BJ (cell line): ENCODE measurements around the gene SAA2. TPM values are rescaled to one million over a fixed set of nuclear protein-coding genes. Genes with fewer than 3 reads are reported as not detected.
A peak's percentile ranks its signal among the peaks of the same experiment; 100 is the strongest.

Experiments used
- CTCF ChIA-PET: fragments of 350-600 bp; formaldehyde crosslinking; extraction: SDS; loops from one replicate; lab custom pipeline; 2021; ENCODE audit warnings: antibody characterized with exemption, inconsistent platforms; lab: Yijun Ruan, JAX
- POLR2A ChIA-PET: fragments of 300-600 bp; sonication (Branson Sonifier 250); formaldehyde crosslinking; extraction: SDS; loops from one replicate; lab custom pipeline; 2021; ENCODE audit warnings: antibody characterized with exemption; lab: Charles Lee
- DNase-seq: peaks from one replicate; pipeline ENCODE4 v3.0.0-alpha.2; 2011; ENCODE audit warnings: low read depth
- H3K27me3 ChIP-seq: 2 replicates; pipeline ENCODE4 v1.6.0; 2011; ENCODE audit warnings: low read length; ENCODE audit not compliant: control insufficient read depth, insufficient read depth
- H3K36me3 ChIP-seq: 2 replicates; pipeline ENCODE4 v1.5.1; 2011; ENCODE audit warnings: low read length; ENCODE audit not compliant: control insufficient read depth, insufficient read depth
- H3K4me3 ChIP-seq: 2 replicates; pipeline ENCODE4 v1.5.1; 2011; ENCODE audit warnings: low read depth, mild to moderate bottlenecking, control low read depth, low read length
- polyA plus RNA-seq: library from polyadenylated mRNA; depleted of rRNA; stranded (reverse); fragments of >200 nt; gene quantifications from 2 replicates; pipeline ENCODE4 v1.2.3, GENCODE V29; 2011
- TF ChIP-seq, protein P1 (sequence below): IDR thresholded peaks from 2 replicates; pipeline ENCODE4 v1.5.1; 2011; ENCODE audit warnings: low read depth, mild to moderate bottlenecking, control low read depth, inconsistent platforms, low read length, moderate library complexity; ENCODE audit not compliant: insufficient read depth

SAA2 gene
- polyA plus RNA-seq, 1 experiment: 0.54 TPM

- Histone ChIP-seq H3K4me3 (no peak overlapping the region), H3K27me3 (peaks cover 2% of the 10 kb centered on the region), H3K36me3 (no peaks in the 10 kb centered on the region)
- POLR2A ChIA-PET: interaction anchor here (0.6 to 0.9 kb wide), 2 partner anchors 150 to 156 kb away, joined by 3 read pairs; no protein-coding TSS in a partner anchor
- CTCF ChIA-PET: interaction anchor here (1.1 to 2.7 kb wide), 4 partner anchors 19 to 477 kb away, joined by 3 to 21 read pairs (median 6); partner anchors contain the start of gene LDHA
- no peak for DNase-seq
- TF ChIP-seq, protein P1, sequence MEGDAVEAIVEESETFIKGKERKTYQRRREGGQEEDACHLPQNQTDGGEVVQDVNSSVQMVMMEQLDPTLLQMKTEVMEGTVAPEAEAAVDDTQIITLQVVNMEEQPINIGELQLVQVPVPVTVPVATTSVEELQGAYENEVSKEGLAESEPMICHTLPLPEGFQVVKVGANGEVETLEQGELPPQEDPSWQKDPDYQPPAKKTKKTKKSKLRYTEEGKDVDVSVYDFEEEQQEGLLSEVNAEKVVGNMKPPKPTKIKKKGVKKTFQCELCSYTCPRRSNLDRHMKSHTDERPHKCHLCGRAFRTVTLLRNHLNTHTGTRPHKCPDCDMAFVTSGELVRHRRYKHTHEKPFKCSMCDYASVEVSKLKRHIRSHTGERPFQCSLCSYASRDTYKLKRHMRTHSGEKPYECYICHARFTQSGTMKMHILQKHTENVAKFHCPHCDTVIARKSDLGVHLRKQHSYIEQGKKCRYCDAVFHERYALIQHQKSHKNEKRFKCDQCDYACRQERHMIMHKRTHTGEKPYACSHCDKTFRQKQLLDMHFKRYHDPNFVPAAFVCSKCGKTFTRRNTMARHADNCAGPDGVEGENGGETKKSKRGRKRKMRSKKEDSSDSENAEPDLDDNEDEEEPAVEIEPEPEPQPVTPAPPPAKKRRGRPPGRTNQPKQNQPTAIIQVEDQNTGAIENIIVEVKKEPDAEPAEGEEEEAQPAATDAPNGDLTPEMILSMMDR: no peak
These were observed 3.1 kb downstream of the SAA2 start for GRCh38 chr11:18245396-18245795.

DNA sequence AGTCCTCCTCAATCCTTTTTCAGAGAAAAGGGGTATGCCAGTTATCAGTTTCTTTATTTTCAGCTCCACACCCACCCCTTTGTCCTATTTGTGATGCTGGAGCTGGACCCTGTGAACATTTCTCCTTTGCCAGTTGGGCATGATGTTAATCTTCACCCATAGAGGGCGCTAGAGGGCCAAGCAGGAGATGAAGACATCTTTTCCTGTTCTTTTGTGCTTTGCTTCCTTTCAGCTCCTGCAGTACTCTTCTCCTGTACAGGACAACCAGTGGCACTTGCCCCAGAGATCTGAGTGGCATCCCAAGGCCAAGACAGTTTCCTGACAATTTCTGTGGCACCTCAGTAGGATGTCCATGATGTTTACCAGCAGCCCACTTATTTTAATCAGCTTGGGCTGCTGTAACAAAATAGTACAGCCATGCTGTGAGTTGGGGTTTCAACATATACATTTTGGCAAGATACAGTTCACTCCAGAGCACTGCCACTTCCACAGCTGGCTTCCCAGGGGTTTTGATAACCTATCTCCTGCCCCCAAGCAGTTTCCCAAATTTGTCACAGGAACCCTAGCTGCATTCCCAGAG, 4.6 kb downstream of the SAA2 start:
- peak; percentile 16 for DNase-seq
- peaks cover 4% of the 10 kb centered on the region for H3K27me3 ChIP-seq
- no peak overlapping the region for H3K4me3 ChIP-seq
- no peaks in the 10 kb centered on the region for H3K36me3 ChIP-seq
- POLR2A ChIA-PET: interaction anchor here (1.0 kb wide), 1 partner anchor 152 kb away, joined by 4 read pairs; no protein-coding TSS in a partner anchor
- CTCF ChIA-PET: interaction anchor here (0.6 to 2.7 kb wide), 38 partner anchors 9 to 769 kb away, joined by 3 to 21 read pairs (median 3); partner anchors contain the start of genes HPS5, LDHA, SAA1 and TSG101
- TF ChIP-seq, protein P1: peak; percentile 94

- ChIA-PET CTCF (no interaction called here), POLR2A (no interaction called here)
- TF ChIP-seq, protein P1: no peak
- no peak for DNase-seq
- H3K27me3 ChIP-seq: peaks cover 6% of the 10 kb centered on the region
- no peaks in the 10 kb centered on the region for H3K36me3 ChIP-seq
- H3K4me3 ChIP-seq: no peak overlapping the region
These were observed 8.8 kb downstream of the SAA2 start for GRCh38 chr11:18239655-18240054.

DNA sequence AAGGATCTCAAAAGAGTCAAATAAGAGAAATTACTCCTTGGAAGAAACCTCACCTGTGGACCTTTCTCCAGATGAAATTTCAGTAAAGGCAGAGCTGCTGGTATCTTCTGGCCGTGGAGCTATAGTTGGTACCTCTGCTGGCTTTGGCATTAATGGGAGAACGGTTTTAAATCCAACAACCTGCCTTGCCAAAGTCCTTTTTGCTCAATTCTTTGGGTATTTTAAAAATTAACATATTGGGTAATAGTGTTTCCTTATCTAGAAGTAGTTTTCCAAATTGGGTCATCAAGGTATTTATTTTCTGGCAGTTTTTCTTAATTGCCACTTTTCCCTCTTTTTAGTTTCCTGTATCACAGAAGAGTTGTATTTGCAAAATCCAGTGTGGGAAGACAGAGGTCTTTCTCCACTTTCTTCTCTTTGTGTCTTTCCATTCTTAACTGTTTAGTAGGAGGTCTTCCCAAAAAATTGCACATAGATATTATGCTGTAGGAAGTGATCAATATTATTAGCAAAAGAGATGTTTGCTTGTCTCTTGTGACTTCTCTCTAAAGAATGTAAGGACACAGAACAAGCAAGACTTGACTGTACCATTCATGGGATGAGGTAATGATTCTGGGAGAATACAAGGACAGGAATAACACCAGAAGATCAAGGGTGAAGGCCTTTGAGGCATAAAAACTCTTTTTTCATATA, 11.7 kb downstream of the SAA2 start, which contains the start of gene SAA4:
Gene SAA4, minus strand, starts transcription at position 139 of the 693 bp plus-strand sequence. CDS start 876 bp downstream, outside the sequence.
- Histone ChIP-seq H3K36me3 (no peaks in the 10 kb centered on the region), H3K27me3 (peaks cover 6% of the 10 kb centered on the region), H3K4me3 (no peak within 1 kb of the TSS)
- DNase-seq: no peak
- TF ChIP-seq, protein P1: no peak
- POLR2A ChIA-PET: no interaction called here
- CTCF ChIA-PET: no interaction called here
